Neural cell (in vitro differentiated cells): ENCODE results near the gene AP1S3. TPM values are rescaled to one million over a fixed set of nuclear protein-coding genes. Genes with fewer than 3 reads are reported as not detected.

Source experiments
- H2AFZ ChIP-seq: fragments of 200-600, 300-800 bp; sonication (generic), shearing (Covaris generic); 2 replicates; pipeline ENCODE4 v1.6.0; 2014; ENCODE audit warnings: low read depth, mild to moderate bottlenecking, antibody characterized with exemption, low read length, moderate library complexity
- H3F3A ChIP-seq: fragments of 200-600 bp; shearing (Covaris generic); 2 replicates; pipeline ENCODE4 v1.6.1; 2016; ENCODE audit warnings: mild to moderate bottlenecking, moderate library complexity, mixed read lengths, antibody characterized with exemption, low read length; ENCODE audit not compliant: insufficient read depth, poor library complexity, severe bottlenecking
- H3K27ac ChIP-seq: fragments of 200-600, 300-800 bp; sonication (generic), shearing (Covaris generic); 2 replicates; pipeline ENCODE4 v1.5.1; 2014; ENCODE audit warnings: mild to moderate bottlenecking, low read length, moderate library complexity
- H3K27me3 ChIP-seq: fragments of 300-800, 200-600 bp; sonication (generic), shearing (Covaris generic); 2 replicates; pipeline ENCODE4 v1.6.0; 2014; ENCODE audit warnings: mild to moderate bottlenecking, low read depth, low read length, moderate library complexity; ENCODE audit not compliant: insufficient read depth
- H3K36me3 ChIP-seq: fragments of 300-800, 200-600 bp; sonication (generic), shearing (Covaris generic); 2 replicates; pipeline ENCODE4 v1.5.1; 2014; ENCODE audit warnings: mild to moderate bottlenecking, antibody characterized with exemption, low read length, moderate library complexity; ENCODE audit not compliant: insufficient read depth
- H3K4me2 ChIP-seq: fragments of 300-800, 200-600 bp; sonication (generic), shearing (Covaris generic); 2 replicates; pipeline ENCODE4 v1.6.0; 2014; ENCODE audit warnings: mild to moderate bottlenecking, low read length
- H3K4me3 ChIP-seq: fragments of 300-800, 200-600 bp; sonication (generic), shearing (Covaris generic); 2 replicates; pipeline ENCODE4 v1.5.1; 2014; ENCODE audit warnings: mild to moderate bottlenecking, low read length, moderate library complexity
- H3K79me2 ChIP-seq: fragments of 200-600 bp; shearing (Covaris generic); replicated peaks from 2 replicates; pipeline ENCODE4 v1.6.0; 2014; ENCODE audit warnings: mild to moderate bottlenecking, low read length, moderate library complexity; ENCODE audit not compliant: insufficient read depth
- H3K9ac ChIP-seq: fragments of 300-800, 200-600 bp; sonication (generic), shearing (Covaris generic); 2 replicates; pipeline ENCODE4 v1.6.1; 2016; ENCODE audit warnings: mild to moderate bottlenecking, low read length, mixed read lengths
- H3K9me2 ChIP-seq: fragments of 200-600 bp; shearing (Covaris generic); 2 replicates; pipeline ENCODE4 v1.6.1; 2016; ENCODE audit warnings: mild to moderate bottlenecking, low read length, mixed read lengths; ENCODE audit not compliant: insufficient read depth
- H3K9me3 ChIP-seq: fragments of 200-600, 300-800 bp; sonication (generic), shearing (Covaris generic); 2 replicates; pipeline ENCODE4 v1.6.1; 2016; ENCODE audit warnings: mild to moderate bottlenecking, mixed run types, low read length, moderate library complexity, mixed read lengths
- H4K20me1 ChIP-seq: fragments of 200-600 bp; shearing (Covaris generic); 2 replicates; pipeline ENCODE4 v1.6.1; 2016; ENCODE audit warnings: mild to moderate bottlenecking, mixed run types; ENCODE audit not compliant: insufficient read depth
- CTCF ChIP-seq: fragments of 450-650 bp; IDR thresholded peaks from 2 replicates; pipeline ENCODE4 v1.5.1; 2014; ENCODE audit warnings: antibody characterized with exemption, mild to moderate bottlenecking, moderate library complexity; ENCODE audit not compliant: poor library complexity, severe bottlenecking
- EP300 ChIP-seq: fragments of 450-650 bp; conservative IDR thresholded peaks from 2 replicates; pipeline ENCODE4 v1.6.1; 2014; ENCODE audit warnings: antibody characterized with exemption, mild to moderate bottlenecking, moderate library complexity; ENCODE audit not compliant: poor library complexity, severe bottlenecking
- EZH2 ChIP-seq: fragments of 200-600, 300-800 bp; shearing (Covaris generic), sonication (generic); IDR thresholded peaks from 2 replicates; pipeline ENCODE4 v1.6.1; 2014; ENCODE audit warnings: antibody characterized with exemption, low read length, borderline replicate concordance, mild to moderate bottlenecking; ENCODE audit not compliant: insufficient read depth, poor library complexity, severe bottlenecking
- MXI1 ChIP-seq: fragments of 450-650 bp; conservative IDR thresholded peaks from 2 replicates; pipeline ENCODE4 v1.6.1; 2014; ENCODE audit warnings: antibody characterized with exemption, mild to moderate bottlenecking; ENCODE audit not compliant: poor library complexity, severe bottlenecking
- POLR2AphosphoS5 ChIP-seq: IDR thresholded peaks from 2 replicates; pipeline ENCODE4 v1.6.1; 2012
- RAD21 ChIP-seq: fragments of 450-650 bp; conservative IDR thresholded peaks from 2 replicates; pipeline ENCODE4 v1.6.1; 2014; ENCODE audit warnings: antibody characterized with exemption, mild to moderate bottlenecking, moderate library complexity
- REST ChIP-seq: IDR thresholded peaks from 2 replicates; pipeline ENCODE4 v1.6.1; 2012; ENCODE audit warnings: borderline replicate concordance
- SMC3 ChIP-seq: fragments of 450-650 bp; conservative IDR thresholded peaks from 2 replicates; pipeline ENCODE4 v1.6.1; 2014; ENCODE audit warnings: antibody characterized with exemption, mild to moderate bottlenecking, moderate library complexity; ENCODE audit not compliant: poor library complexity
- TAF1 ChIP-seq: IDR thresholded peaks from 2 replicates; pipeline ENCODE4 v1.6.1; 2012; ENCODE audit warnings: low read depth
- polyA plus RNA-seq: library from polyadenylated mRNA; depleted of rRNA; stranded (reverse); fragments of >200 nt; gene quantifications from 2 replicates; pipeline ENCODE4 v1.2.3, GENCODE V29; 2014

Gene AP1S3
- polyA plus RNA-seq, 1 donor from 2014 or later, result 2.7 TPM

GRCh38 chr2:223870840-223871611, 33.6 kb upstream of the AP1S3 start:
- Histone ChIP-seq H3K4me3 (no peak overlapping the region), H3K9ac (no peak overlapping the region), H4K20me1 (no peaks in the 10 kb centered on the region), H3F3A (no peaks in the 10 kb centered on the region), H3K4me2 (no peak overlapping the region), H3K36me3 (peaks cover 9% of the 10 kb centered on the region), H3K79me2 (no peaks in the 10 kb centered on the region), H2AFZ (no peak overlapping the region), H3K9me3 (no peaks in the 10 kb centered on the region), H3K27ac (no peak overlapping the region), H3K9me2 (no peaks in the 10 kb centered on the region), H3K27me3 (no peaks in the 10 kb centered on the region)
- TF ChIP-seq EZH2, result no peak

GRCh38 chr2:223868005-223868404, 30.6 kb upstream of the AP1S3 start:
- Histone ChIP-seq H3K9ac (no peak overlapping the region), H3K36me3 (peaks cover 4% of the 10 kb centered on the region), H3K79me2 (no peaks in the 10 kb centered on the region), H3K27ac (no peak overlapping the region), H3K9me3 (no peaks in the 10 kb centered on the region), H3F3A (no peaks in the 10 kb centered on the region), H4K20me1 (no peaks in the 10 kb centered on the region), H3K27me3 (no peaks in the 10 kb centered on the region), H2AFZ (no peak overlapping the region), H3K9me2 (no peaks in the 10 kb centered on the region), H3K4me2 (no peak overlapping the region), H3K4me3 (no peak overlapping the region)
- TF ChIP-seq REST (no peak), POLR2AphosphoS5 (no peak), SMC3 (no peak), TAF1 (no peak), MXI1 (no peak), EP300 (no peak), CTCF (no peak), EZH2 (no peak), RAD21 (no peak)
